ENCODE data around the gene CHKB. TPM values are rescaled to one million over a fixed set of nuclear protein-coding genes. Genes with fewer than 3 reads are reported as not detected.
A peak's percentile ranks its signal among the peaks of the same experiment; 100 is the strongest.

The CHKB gene, protein sequence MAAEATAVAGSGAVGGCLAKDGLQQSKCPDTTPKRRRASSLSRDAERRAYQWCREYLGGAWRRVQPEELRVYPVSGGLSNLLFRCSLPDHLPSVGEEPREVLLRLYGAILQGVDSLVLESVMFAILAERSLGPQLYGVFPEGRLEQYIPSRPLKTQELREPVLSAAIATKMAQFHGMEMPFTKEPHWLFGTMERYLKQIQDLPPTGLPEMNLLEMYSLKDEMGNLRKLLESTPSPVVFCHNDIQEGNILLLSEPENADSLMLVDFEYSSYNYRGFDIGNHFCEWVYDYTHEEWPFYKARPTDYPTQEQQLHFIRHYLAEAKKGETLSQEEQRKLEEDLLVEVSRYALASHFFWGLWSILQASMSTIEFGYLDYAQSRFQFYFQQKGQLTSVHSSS
- polyA plus RNA-seq: 106 TPM
- long read RNA-seq, donor 1, partial matches to known transcripts: 5 of 11 reads
- long read RNA-seq, donor 1, other reads (novel, unspliced or antisense): 0 of 11 reads
- long read RNA-seq, donor 2, transcript CHKB-208 (8 exons, 2,114 nt): minor isoform, 6 of 30 reads
- long read RNA-seq, donor 2, transcript CHKB-201 (11 exons, 1,638 nt): major isoform, 15 of 30 reads
- long read RNA-seq, donor 2, partial matches to known transcripts: 5 of 30 reads
- long read RNA-seq, donor 2, other reads (novel, unspliced or antisense): 0 of 30 reads
- long read RNA-seq, donor 3, transcript CHKB-201 (11 exons, 1,638 nt): major isoform, 15 of 25 reads
- long read RNA-seq, donor 3, partial matches to known transcripts: 6 of 25 reads
- long read RNA-seq, donor 3, other reads (novel, unspliced or antisense): 0 of 25 reads
- long read RNA-seq, donor 4, partial matches to known transcripts: 0 of 1 reads
- long read RNA-seq, donor 4, other reads (novel, unspliced or antisense): 0 of 1 reads
- long read RNA-seq, donor 5, transcript CHKB-201 (11 exons, 1,638 nt): major isoform, 7 of 12 reads
- long read RNA-seq, donor 5, partial matches to known transcripts: 0 of 12 reads
- long read RNA-seq, donor 5, other reads (novel, unspliced or antisense): 0 of 12 reads
- long read RNA-seq, donor 6, transcript CHKB-201 (11 exons, 1,638 nt): major isoform, 9 of 15 reads
- long read RNA-seq, donor 6, partial matches to known transcripts: 0 of 15 reads
- long read RNA-seq, donor 6, other reads (novel, unspliced or antisense): 0 of 15 reads
- long read RNA-seq, donor 7, partial matches to known transcripts: 0 of 6 reads
- long read RNA-seq, donor 7, other reads (novel, unspliced or antisense): 0 of 6 reads
- long read RNA-seq, donor 8, transcript CHKB-201 (11 exons, 1,638 nt): major isoform, 11 of 33 reads
- long read RNA-seq, donor 8, transcript CHKB-212 (9 exons, 2,069 nt): minor isoform, 5 of 33 reads
- long read RNA-seq, donor 8, partial matches to known transcripts: 16 of 33 reads
- long read RNA-seq, donor 8, other reads (novel, unspliced or antisense): 0 of 33 reads
- long read RNA-seq, donor 9, transcript CHKB-201 (11 exons, 1,638 nt): major isoform, 19 of 32 reads
- long read RNA-seq, donor 9, partial matches to known transcripts: 6 of 32 reads
- long read RNA-seq, donor 9, other reads (novel, unspliced or antisense): 0 of 32 reads
- long read RNA-seq, donor 10, transcript CHKB-212 (9 exons, 2,069 nt): minor isoform, 6 of 16 reads
- long read RNA-seq, donor 10, transcript CHKB-201 (11 exons, 1,638 nt): major isoform, 9 of 16 reads
- long read RNA-seq, donor 10, partial matches to known transcripts: 0 of 16 reads
- long read RNA-seq, donor 10, other reads (novel, unspliced or antisense): 0 of 16 reads
- long read RNA-seq, donor 11, transcript CHKB-201 (11 exons, 1,638 nt): major isoform, 10 of 14 reads
- long read RNA-seq, donor 11, partial matches to known transcripts: 0 of 14 reads
- long read RNA-seq, donor 11, other reads (novel, unspliced or antisense): 0 of 14 reads

DNA sequence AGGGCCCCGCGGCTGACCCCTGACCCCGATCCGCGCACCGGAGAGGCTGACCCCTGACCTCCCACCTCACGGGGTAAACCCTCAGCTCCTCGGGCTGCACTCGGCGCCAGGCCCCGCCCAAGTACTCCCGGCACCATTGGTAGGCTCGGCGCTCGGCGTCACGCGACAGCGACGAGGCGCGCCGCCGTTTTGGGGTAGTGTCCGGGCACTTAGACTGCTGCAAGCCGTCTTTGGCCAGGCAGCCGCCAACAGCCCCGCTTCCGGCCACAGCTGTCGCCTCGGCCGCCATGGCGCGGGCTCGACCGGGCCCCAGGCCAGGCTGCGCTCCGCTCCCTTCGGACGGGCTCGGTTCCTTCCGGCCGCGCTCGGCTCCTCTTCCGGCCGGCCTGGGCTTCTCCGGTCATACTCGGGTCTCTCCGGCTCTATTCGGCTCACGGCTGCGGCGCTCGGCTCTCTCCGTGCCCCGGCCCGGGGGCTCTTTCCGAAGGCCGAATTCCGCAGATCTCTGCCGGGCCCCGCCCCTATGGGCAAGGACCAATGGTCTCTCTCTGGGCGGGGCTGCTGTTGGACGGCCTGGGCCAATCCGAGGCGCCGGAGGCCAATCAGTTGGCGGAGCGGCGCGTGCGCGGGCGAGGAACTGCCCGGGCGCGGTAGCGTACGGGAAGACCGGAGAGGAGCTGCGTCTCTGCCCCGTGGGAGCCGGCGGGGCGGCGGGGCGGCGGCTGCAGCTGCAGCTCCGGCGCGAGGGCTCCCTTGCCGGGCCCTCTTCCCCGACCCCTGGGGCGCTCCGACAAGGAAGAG, at the start of gene CHKB:
TSS of gene CHKB (minus strand) at position 357 of the 801 bp plus-strand sequence. CDS start at position 289, 68 bp downstream.
- no peaks in the 10 kb centered on the region for H3K27me3 ChIP-seq (ENCODE audit: control insufficient read depth, insufficient read depth, low read length)
- no CpG with 5 or more reads among the region's 96 CpGs for WGBS (ENCODE audit: insufficient coverage, low lambda C conversion rate)
- peaks cover 25% of the 10 kb centered on the region for H3K4me1 ChIP-seq (ENCODE audit: control insufficient read depth, insufficient read depth, low read length)
- H3K9me3 ChIP-seq (ENCODE audit: control insufficient read depth, low read depth, low read length): no peaks in the 10 kb centered on the region
- DNase-seq: peak; percentile 98 to 99
- peaks cover 17% of the 10 kb centered on the region for H3K36me3 ChIP-seq (ENCODE audit: control insufficient read depth, insufficient read depth, low read length)
- H3K4me3 ChIP-seq (ENCODE audit: low read length): peak within 1 kb of the TSS; percentile 75
- H3K27ac ChIP-seq (ENCODE audit: low read length): peak within 1 kb of the TSS; percentile 88

DNA sequence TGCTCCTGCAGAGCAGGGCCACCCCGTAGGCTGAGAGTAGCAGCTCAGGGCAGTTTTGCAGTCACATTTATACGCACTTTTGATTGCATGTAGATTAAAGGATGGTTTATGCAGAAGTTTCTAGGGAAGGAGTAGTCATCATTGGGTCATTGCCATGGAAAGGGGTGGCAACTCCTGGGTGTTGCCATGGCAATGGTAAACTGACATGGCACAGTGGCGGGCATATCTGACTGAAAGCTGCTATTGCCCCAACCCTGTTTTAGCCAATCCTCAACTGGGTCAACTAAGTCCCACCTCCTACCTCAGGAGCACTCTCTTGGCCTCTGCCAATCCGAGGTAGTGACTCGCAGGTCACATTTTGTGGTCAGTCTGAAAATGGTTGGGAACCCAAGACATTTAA, 47.7 kb upstream of the CHKB start:
- H3K9me3 ChIP-seq (ENCODE audit: control insufficient read depth, low read depth, low read length): no peaks in the 10 kb centered on the region
- peaks cover 23% of the 10 kb centered on the region for H3K4me1 ChIP-seq (ENCODE audit: control insufficient read depth, insufficient read depth, low read length)
- H3K36me3 ChIP-seq (ENCODE audit: control insufficient read depth, insufficient read depth, low read length): no peaks in the 10 kb centered on the region
- no peak for DNase-seq
- no CpG with 5 or more reads among the region's 5 CpGs for WGBS (ENCODE audit: insufficient coverage, low lambda C conversion rate)
- no peak overlapping the region for H3K27ac ChIP-seq (ENCODE audit: low read length)
- H3K27me3 ChIP-seq (ENCODE audit: control insufficient read depth, insufficient read depth, low read length): no peaks in the 10 kb centered on the region
- no peak overlapping the region for H3K4me3 ChIP-seq (ENCODE audit: low read length)

DNA sequence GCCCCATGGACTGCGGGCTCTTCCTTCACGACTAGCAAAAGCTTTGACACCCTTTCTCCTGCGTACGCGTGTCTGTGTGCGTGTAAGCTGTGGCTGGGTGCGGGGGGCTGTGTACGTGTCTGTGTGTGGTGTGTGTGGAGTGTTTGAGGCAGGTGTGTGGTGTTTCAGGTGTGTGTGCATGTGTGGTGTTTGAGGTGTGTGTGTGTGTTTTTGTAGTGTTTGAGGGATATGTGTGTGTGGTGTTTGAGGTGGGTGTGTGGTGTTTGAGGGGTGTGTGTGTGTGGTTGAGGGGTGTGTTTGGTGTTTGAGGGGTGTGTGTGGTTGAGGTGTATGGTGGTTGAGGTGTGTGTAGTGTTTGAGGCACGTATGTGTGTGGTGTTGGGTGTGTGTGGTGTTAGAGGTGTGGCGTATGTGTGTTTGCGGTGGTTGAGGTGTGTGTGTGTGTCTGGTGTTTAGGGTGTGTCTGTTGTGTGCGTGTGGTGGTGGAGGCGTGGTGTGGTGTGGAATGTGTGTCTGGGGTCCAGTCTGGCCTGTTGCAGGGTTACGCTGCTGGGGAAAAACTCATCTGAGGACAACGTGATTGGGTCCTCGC, 46.0 kb upstream of the CHKB start:
- Histone ChIP-seq H3K4me3 (ENCODE audit: low read length) (peak overlapping the region; percentile 80), H3K9me3 (ENCODE audit: control insufficient read depth, low read depth, low read length) (no peaks in the 10 kb centered on the region), H3K4me1 (ENCODE audit: control insufficient read depth, insufficient read depth, low read length) (peaks cover 30% of the 10 kb centered on the region), H3K27ac (ENCODE audit: low read length) (peak overlapping the region; percentile 79), H3K27me3 (ENCODE audit: control insufficient read depth, insufficient read depth, low read length) (no peaks in the 10 kb centered on the region), H3K36me3 (ENCODE audit: control insufficient read depth, insufficient read depth, low read length) (no peaks in the 10 kb centered on the region)
- peak in 1 of 2 donors; percentile 55 for DNase-seq
- no CpG with 5 or more reads among the region's 16 CpGs for WGBS (ENCODE audit: insufficient coverage, low lambda C conversion rate)

DNA sequence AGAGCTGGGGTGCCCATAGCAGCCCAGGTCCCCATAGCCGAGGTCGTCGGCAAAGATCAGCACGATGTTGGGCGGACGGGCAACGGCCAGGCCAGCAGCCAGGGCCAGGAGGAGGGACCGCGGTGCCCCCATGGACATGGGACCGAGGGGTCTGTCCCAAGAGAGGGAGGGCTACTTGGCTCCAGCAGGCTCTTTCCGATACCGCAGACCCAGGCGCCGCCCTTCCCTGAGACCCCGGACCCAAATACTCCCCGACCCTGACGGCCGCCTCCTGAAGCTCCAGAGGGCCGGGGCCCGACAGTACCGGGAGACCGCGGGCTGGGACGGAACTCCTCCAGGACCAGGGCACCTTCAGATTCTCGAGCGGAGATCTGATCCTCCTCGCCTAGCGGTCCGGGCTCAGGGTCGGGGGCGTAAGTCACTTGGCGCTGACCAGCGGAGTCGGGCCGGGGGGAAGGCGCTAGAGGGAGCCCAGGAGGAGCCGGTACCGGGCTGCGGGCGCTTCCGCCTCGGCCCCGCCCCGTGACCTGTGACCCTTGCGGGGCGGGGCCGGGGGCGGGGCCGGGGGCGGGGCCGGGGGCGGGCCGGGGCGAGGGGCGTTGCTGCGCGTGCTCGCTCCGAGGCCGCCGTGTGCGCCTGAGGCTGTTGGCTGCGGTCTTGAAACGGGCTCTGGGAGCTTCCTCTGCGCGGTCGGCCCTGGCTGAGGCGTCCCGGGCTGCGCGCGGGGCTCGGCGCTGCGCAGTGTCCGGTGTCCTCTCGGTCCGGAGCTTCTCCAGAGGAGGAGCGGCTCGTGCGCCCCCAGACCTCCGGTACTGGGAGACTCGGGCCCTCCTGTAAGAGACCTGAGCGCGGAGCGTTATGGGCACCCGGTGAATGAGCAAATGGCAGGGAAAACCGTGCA, 45.2 kb upstream of the CHKB start, which contains the start of gene ARSA:
TSS of gene ARSA (minus strand) at position 511 of the 901 bp plus-strand sequence. CDS start at position 138, 373 bp downstream.
- WGBS (ENCODE audit: insufficient coverage, low lambda C conversion rate): no CpG with 5 or more reads among the region's 88 CpGs
- Histone ChIP-seq H3K4me3 (ENCODE audit: low read length) (peak within 1 kb of the TSS; percentile 88), H3K27me3 (ENCODE audit: control insufficient read depth, insufficient read depth, low read length) (no peaks in the 10 kb centered on the region), H3K36me3 (ENCODE audit: control insufficient read depth, insufficient read depth, low read length) (no peaks in the 10 kb centered on the region), H3K27ac (ENCODE audit: low read length) (peak within 1 kb of the TSS; percentile 79), H3K4me1 (ENCODE audit: control insufficient read depth, insufficient read depth, low read length) (peaks cover 34% of the 10 kb centered on the region), H3K9me3 (ENCODE audit: control insufficient read depth, low read depth, low read length) (no peaks in the 10 kb centered on the region)
- peak; percentile 73 to 86 for DNase-seq

DNA sequence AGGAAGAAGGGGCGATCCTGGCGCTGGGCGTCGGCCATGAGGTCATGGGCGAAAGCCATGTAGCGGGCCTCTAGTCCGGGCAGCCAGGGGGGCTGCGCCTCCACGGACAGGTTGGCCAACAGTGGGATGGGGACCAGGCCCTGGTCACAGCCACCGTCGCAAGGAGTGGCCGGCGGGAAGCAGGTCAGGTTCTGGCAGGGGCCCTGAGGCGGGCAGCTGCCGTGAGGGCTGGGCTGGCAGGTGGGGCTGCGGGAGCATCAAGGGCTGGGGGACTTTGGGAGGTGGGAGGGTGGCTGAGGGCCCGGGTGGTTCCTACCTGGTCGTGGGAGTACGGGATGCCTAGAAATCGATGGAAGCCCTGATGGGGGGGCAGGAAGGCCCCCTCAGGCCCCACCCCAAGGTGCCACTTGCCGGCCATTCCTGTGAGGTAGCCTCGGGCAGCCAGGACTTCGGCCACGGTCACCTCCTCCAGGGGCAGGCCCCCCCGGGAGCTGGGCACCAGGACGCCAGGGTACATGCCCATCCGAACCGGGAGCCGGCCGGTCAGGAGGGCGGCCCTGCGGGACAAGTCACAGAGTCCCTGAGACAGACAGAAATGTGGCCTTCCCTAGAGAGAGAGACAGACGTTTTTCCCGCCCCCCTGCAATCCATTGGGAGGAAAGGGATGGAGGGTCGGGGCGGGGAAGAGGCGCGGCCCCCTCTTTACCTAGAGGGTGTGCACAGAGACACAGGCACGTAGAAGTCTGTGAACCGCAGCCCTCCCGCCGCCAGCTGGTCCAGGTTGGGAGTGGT, 44.4 kb upstream of the CHKB start:
- no peak for DNase-seq
- peak overlapping the region; percentile 88 for H3K4me3 ChIP-seq (ENCODE audit: low read length)
- H3K9me3 ChIP-seq (ENCODE audit: control insufficient read depth, low read depth, low read length): no peaks in the 10 kb centered on the region
- peaks cover 40% of the 10 kb centered on the region for H3K4me1 ChIP-seq (ENCODE audit: control insufficient read depth, insufficient read depth, low read length)
- no CpG with 5 or more reads among the region's 42 CpGs for WGBS (ENCODE audit: insufficient coverage, low lambda C conversion rate)
- peak overlapping the region; percentile 65 for H3K27ac ChIP-seq (ENCODE audit: low read length)
- H3K27me3 ChIP-seq (ENCODE audit: control insufficient read depth, insufficient read depth, low read length): no peaks in the 10 kb centered on the region
- H3K36me3 ChIP-seq (ENCODE audit: control insufficient read depth, insufficient read depth, low read length): no peaks in the 10 kb centered on the region

DNA sequence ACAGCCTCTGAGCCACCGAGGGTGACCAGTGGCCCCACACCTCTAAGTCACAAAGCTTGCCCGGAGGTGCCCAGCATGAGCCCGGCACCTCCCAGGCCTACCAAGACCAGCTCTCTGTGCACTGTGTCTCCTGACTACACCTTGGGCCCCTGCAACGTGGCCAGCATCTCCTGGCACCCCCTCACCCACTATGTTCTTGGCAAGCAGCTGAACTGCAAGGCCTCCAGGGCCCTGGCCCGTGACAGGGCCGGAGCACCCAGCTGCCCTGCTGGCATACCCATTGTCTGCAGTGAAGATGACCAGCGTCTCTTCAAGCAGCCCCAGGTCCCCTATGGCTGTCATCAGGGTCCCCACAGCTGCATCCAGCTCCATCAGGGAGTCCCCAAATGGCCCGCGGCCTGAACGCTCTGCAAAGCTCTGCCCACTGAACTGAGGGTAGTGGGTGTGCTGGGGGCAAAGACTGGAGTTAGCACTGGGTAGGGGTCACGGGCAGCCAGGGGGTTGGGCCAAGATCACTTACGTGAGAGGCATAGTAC, 43.7 kb upstream of the CHKB start:
- Histone ChIP-seq H3K27me3 (ENCODE audit: control insufficient read depth, insufficient read depth, low read length) (no peaks in the 10 kb centered on the region), H3K4me3 (ENCODE audit: low read length) (no peak overlapping the region), H3K27ac (ENCODE audit: low read length) (no peak overlapping the region), H3K36me3 (ENCODE audit: control insufficient read depth, insufficient read depth, low read length) (no peaks in the 10 kb centered on the region), H3K4me1 (ENCODE audit: control insufficient read depth, insufficient read depth, low read length) (peaks cover 47% of the 10 kb centered on the region), H3K9me3 (ENCODE audit: control insufficient read depth, low read depth, low read length) (no peaks in the 10 kb centered on the region)
- DNase-seq: no peak
- no CpG with 5 or more reads among the region's 12 CpGs for WGBS (ENCODE audit: insufficient coverage, low lambda C conversion rate)

DNA sequence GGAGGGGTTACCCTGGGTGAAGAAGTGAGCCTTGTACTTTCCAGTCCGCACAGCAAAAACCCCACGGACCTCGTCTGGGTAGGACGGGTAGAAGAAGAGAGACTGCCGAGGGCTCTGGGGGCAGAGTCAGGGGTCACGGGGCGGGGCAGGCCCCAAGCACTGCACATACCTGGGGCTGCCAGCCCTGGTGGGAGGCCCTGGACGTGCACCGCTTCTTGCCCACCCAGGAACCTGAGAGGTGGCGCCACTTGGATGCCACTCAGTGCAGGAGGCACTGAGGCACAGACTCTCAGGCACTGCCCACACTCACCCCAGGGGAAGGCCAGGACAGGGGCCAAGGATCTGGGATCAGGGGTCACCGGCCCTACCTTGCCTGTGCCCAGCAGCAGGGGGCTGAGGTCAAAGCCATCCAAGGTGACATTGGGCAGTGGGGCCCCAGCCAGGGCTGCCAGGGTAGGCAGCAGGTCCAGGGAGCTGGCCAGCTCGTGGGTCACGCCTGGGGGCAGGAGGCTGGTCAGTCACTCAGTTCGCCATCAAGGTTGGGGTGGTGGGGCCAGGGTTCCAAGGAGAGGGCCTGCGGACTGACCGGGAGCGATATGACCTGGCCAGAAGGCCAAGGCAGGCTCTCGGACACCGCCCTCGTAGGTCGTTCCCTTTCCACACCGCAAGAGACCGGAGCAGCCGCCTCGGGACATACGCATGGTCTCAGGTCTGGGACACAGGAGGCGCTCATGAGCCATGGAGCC, 43.1 kb upstream of the CHKB start:
- Histone ChIP-seq H3K4me3 (ENCODE audit: low read length) (no peak overlapping the region), H3K27me3 (ENCODE audit: control insufficient read depth, insufficient read depth, low read length) (no peaks in the 10 kb centered on the region), H3K36me3 (ENCODE audit: control insufficient read depth, insufficient read depth, low read length) (no peaks in the 10 kb centered on the region), H3K27ac (ENCODE audit: low read length) (no peak overlapping the region), H3K4me1 (ENCODE audit: control insufficient read depth, insufficient read depth, low read length) (peaks cover 53% of the 10 kb centered on the region), H3K9me3 (ENCODE audit: control insufficient read depth, low read depth, low read length) (no peaks in the 10 kb centered on the region)
- DNase-seq: no peak
- WGBS (ENCODE audit: insufficient coverage, low lambda C conversion rate): no CpG with 5 or more reads among the region's 27 CpGs

Data from large intestine (tissue), 12 donors.